HG03342 (cell line): ENCODE measurements around the gene PLEK2.
"Not testable (repeated sequence)": the region's sequence is repeated elsewhere in the genome, so short reads cannot be mapped to it uniquely, and the experiment has no call there.

Experiments used
- ATAC-seq: cut with Tn5 transposase; IDR thresholded peaks from one replicate; pipeline ENCODE4 v1.9.1; 2021; ENCODE audit warnings: mild to moderate bottlenecking, moderate library complexity; ENCODE audit not compliant: unreplicated experiment

Gene PLEK2

DNA sequence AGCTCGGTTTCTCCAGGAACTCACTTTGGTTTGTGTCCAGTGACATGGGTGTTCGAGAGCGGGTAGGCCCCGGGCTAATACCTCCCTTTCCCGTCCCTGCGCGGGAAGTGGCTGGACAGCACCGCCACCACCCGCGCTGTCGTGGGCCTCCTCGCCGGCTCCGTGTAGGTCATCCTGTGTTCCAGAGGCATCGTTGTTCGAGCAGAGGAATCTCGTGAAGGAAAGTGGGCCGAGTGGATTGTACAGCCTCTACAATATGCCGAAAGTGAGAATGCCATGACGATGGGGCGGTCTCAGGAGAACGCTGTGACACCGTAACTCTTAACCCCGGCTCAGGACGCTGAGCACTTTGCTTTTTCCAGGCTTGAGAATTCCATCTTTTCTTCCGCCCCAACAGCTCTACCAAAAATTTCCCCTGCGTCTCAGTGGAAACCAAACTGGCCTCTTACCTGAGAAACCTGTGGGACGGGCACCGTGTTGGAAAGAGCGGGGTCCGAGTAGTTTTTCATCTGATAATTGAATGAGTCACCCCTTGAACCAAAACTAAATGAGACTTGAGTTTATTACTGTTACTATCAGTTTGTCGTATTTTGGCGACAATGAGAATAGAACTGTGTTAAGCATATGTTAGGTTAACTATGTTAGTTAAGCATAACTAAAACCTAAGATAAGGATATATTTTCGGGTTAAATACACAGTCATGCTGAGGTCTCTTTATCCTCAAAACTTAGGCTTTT lies 51.3 kb downstream of the PLEK2 start:
- peak; percentile 19 for ATAC-seq

DNA sequence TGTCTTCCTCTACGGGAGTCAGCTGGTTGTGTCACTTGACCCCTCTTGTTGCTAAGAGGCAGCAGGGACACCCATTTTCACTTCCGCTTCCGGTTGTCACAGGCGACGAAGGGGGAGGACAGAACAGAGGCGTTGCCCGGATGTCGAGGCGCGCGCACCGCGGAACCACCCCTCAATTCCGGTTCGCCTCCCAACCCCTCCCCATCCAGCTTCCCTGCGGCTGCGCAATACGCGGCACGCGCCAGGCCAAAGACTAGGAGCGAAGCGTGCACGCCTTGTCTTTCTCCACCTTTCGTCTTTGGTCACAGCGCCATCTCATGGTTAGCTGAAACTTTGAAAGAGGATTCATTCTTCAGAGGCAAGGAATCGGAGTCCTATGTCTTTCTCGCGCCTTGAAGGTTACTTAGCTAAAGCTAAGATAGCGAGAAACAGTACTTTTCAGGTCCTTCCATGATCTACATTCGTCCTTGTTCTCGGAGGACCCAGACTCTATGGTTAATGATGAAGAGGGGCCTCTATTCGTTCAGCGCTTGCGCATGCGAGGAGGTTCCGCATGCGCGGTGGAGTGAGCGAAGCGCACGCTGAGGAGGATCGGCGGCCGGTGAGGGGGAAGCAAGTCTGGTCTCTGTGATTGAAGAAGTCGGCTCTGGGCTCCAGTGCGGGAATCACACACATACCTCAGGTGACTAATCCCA lies 52.0 kb downstream of the PLEK2 start, which contains the start of the genes ATP6V1D and EIF2S1:
Gene ATP6V1D (minus strand): TSS at position 30 of the 695 bp plus-strand sequence. CDS start 106 bp downstream, outside the sequence.
Gene EIF2S1 (plus strand): TSS at position 554 of the 695 bp plus-strand sequence. CDS start 4,440 bp downstream, outside the sequence.
- peak; percentile 88 for ATAC-seq

DNA sequence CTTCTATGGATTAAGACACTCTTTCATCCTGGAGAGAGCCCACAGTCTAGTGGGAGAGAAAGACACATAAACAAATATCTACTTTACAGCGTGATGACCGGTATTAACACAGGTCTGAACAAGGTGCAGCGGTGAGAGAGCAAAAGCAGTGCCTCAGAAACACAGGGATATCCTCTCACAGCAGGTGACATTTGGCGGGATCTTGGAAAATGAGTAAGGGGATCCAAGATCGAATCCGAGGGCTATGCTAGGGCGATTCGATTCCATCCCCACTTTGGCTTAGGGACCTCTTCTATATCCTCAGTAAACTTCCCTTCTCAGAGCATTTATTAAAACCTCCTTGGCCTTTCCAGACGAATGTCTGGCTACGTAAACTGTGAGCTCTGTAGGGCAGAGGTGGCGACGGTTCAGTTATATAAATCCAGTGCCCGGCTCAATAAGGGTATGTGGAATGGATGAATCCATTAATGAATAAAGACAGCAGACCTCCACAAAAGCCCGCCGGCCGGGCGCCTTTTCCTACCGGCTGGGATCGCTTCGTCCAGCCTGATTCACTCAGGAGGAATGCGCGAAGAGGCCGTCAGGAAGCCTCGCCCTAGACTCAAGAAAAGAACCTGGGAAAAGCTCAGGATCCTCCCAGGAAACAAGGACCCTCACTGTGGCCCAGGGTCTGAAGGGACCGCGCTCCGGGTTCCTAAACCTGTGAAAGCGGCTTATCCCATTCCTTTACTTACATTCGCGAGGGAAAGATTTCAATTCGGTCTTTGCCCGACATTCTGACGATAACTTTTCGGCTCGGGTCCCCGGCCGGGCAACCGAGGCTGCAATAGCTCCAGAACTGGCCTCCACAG lies 52.8 kb downstream of the PLEK2 start:
- no peak for ATAC-seq

DNA sequence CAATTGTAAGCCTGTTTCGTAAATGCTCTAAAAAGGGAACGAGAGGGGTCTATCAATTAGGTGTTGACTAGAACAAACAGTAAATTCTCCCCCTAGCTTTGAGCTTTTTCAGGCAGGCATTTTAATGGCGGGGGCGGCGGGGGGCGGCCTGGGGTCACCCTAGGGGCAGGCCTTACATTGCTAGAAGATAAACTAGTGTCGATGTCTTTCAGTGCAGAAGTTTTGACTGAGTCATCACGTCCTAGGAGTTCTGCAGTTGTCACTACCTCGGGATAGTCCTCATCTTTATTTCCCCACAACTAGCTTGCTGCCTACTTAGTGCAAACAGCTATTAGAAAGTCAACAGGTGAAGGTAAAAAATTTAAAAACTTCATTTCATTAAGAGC lies 54.0 kb downstream of the PLEK2 start:
- no peak for ATAC-seq

DNA sequence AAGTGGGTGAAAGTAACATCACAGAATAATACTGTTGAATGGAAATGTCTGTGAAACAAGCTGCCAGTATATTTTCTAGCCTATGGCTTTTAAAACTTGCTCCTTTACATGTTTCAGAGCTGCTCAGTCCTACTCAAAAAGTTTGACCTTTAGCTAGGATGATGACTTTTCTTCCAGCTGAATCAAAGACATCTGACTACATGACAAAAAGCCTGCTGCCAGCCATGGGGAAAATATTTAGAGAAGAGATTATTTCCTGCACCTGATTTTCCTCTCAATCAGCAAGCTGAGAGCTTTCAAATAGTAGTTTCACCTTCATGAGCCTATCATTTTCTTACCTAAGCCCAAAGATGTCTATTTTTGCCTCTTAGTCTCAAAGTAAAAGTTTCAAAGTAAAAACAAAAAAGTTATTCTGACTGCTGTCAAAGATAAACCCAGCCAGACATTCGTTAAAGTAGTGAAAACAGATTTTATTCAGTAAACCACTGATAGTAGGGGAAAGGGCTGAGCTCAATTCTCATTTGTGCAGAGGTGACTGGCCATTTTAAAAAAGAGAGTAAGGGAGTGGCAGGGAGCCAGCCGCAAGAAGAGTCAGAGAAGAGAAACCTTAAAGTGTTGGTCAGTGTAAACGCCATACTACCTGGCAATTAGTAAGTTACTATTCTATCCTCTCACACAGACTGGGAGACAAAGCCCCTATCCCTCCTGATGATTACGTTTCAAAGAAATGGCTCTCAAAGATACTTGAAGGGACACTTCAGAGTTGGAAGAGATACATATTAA lies 54.6 kb downstream of the PLEK2 start:
- no peak for ATAC-seq

DNA sequence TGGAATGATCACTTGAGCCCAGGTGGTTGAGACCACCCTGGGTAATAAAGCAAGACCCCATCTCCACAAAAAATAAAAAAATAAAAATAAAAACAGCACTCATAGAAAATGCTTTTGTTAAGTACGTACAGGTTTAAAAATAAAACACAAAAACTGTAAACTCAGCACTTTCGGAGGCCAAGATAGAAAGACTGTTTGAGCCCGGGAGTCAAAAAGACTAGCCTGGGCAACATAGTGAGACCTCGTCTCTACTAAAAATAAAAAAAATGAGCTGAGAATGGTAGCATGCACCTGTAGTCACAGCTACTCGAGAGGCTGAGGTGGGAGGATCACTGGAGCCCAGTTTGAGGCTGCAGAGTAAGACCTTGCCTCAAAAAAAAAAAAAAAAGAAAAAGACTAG lies 59.9 kb downstream of the PLEK2 start:
- ATAC-seq: no peak

DNA sequence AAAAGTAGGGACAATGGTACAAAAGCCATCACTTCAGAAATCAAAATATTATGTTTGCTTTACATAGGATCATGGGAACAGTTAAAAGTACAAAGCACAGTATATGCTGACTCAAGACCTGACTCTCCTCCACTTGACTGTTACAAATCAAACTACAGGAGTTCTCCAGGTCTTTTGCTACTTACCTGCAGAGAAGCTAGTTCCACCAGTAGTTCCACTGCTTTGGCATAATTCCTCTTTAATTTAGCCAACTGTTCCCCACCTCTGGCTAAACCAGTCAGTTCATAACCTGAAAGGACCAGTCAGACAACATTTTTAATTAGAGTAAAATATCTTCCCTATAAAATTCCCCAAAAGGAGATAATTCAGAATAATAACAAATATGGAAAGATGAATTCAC lies 66.4 kb downstream of the PLEK2 start:
- ATAC-seq: no peak

DNA sequence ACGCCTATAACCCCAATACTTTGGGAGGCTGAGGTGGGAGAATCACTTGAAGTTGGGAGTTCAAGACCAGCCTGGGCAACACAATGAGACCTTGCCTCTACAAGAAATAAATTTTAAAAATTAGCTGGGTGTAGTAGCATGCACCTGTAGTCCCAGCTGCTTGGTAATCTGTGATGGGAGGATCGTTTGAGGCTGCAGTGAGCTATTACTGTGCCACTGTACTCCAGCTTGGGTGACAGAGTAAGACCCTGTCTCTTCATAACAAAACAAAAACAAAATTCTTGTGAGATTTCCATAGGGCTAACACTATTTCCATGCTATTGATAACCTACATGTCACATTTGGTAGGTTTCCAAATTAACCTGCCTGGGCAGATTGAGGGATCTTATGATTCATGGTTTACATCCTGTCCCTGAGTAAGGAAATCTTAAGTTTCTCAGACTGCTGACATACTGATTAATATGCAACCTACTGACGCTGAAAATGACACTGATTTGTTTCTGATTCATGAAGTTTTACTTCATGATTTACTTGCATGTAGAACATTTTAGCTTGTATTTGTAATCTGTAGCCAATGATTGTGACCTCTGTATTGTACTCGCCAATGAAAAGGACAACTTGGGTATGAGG lies 68.2 kb downstream of the PLEK2 start:
- no peak for ATAC-seq

DNA sequence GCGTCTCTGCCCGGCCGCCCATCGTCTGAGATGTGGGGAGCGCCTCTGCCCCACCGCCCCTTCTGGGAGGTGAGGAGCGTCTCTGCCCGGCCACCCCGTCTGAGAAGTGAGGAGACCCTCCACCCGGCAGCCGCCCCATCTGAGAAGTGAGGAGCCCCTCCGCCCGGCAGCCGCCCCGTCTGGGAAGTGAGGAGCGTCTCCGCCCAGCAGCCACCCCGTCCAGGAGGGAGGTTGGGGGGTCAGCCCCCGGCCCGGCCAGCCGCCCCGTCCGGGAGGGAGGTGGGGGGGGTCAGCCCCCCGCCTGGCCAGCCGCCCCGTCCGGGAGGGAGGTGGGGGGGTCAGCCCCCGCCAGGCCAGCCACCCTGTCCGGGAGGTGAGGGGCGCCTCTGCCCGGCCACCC lies 70.7 kb downstream of the PLEK2 start:
- not testable (repeated sequence) for ATAC-seq
